Measurements from ENCODE around the gene MBOAT1.

DNA sequence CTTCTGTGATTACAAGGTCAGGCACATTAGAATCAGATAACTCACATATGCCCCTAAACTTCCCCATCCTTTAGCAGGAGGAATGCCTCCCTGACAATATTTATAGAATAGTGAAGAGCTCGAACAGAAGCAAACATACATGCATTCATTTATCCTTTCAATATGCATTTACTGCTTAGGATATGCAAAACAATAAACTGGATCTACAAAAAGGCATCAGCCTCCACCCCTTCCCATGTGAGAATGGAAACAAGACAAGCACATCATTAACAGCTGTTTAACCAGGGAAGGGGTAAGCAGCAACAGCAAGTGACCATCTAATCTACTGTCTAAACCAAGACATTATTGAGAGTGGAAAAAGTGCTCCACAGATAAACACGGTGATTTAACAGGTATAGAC, 107.6 kb downstream of the MBOAT1 start:
- TF ChIP-seq POLR2AphosphoS5 (IDR thresholded peaks at IDR 0.05; ENCODE audit: low read depth, low read length), result no peak
- no peak for TF ChIP-seq TAF1 (IDR thresholded peaks at IDR 0.05; ENCODE audit: borderline replicate concordance, low read depth, low read length)
- TF ChIP-seq POLR2A (IDR thresholded peaks at IDR 0.05; ENCODE audit: low read depth, low read length), result no peak

Data from GM12892 (cell line).